Measurements from ENCODE around the gene TMEM185B. TPM values are rescaled to one million over a fixed set of nuclear protein-coding genes. Genes with fewer than 3 reads are reported as not detected.

Gene TMEM185B
- total RNA-seq, result 23.2 and 25.7 TPM in 2 replicates

DNA sequence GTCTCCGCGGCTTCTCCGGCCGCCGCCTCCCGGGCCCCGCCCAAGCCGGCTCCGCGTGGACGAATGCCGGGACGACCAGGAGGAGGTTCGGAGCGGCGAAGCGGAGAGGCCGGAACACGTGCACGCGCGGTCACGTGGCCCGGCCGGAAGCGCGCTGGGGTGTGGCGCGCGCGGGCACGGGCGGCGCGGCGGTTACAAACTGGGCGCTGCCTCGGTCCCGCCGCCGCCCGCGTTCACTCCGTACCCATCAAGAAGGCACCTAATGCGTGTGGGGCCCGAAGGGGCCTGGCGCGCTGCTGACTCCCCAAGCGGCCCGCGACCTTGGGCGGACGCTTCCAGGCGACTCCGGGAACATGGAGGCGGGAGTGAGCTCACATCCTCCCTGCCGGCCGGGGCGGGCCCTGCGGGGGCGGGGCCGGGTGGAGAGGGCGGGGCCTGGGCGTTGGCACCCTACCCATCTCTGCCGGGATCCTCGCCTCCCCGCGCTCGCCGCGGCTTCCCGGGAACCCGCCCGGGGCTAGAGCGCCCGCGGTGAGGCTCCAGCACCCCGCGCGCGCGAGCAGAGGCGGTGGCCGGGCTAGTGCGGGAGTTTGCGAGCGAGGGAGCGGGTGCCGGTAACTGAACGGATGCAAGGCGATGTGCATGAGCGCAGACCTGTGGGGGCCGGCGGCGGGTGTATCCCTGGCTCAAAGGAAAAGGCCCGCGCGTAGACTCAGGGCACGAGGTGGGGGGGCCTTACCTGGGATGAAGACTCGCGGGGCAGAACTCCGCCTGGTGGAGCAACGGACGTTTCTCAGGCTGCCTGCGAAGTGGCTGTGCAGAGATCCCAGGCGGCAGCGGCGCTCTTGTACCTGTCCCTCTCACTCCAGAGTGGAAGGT lies at the start of gene TMEM185B:
Gene TMEM185B (minus strand): TSS at position 367 of the 879 bp plus-strand sequence. CDS start 424 bp downstream, outside the sequence.

DNA sequence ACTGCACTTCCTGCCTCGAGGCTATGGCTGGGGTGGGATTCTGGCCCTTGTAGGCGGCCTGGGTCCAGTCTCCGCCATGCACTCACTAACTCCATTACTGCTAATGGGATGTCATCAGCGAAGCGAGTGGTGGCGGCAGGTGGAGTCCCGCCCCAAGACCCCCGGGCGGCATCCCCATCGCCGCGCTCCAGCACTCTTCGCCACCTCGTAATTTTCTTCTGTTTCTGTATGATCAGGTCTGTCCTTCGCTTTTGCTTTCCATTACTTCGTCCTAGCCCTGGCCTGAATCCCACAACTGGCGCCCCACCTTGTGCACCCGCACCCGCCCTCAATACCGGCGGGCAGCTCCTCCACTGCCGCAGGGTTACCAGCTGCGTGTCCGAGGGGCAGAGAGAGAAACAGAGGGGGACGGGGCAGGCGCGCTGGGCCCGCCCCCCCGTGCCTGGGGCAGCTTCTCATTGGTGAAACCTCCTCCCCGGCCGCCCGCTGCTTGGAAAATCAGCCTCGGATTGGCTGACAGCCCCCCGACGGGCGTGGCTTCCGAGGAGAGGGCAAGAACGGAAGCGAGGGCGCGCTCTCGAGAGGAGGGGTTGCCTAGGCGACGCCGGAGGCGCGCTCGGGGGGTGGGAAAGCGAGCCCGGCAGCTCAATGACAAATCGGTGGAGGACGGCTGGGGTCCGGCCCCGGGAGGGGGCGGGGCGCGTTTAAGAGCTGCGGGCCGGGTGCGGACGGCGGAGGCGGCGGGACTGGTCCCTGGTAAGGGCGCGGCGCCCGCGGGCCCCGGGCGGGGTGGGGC lies 29.2 kb upstream of the TMEM185B start, which contains the start of gene RALB:
Gene RALB (plus strand): TSS at position 628 of the 796 bp plus-strand sequence. CDS start 25,813 bp downstream, outside the sequence.

Other genes starting within 250 kb of the TMEM185B start
- gene EPB41L5, start 210.3 kb downstream of the TMEM185B start, total RNA-seq, result 10.9 and 11.8 TPM in 2 replicates
- gene RALB, start 29.5 kb upstream of the TMEM185B start, total RNA-seq, result 28.3 and 48.4 TPM in 2 replicates
- 0.32 TPM in 1 of 2 replicates, not detected in the other for gene INHBB, start 122.7 kb upstream of the TMEM185B start, total RNA-seq

All from epithelial cell of alveolus of lung (primary cell).